Measurements from ENCODE around the gene SCLT1.

SCLT1 gene

DNA sequence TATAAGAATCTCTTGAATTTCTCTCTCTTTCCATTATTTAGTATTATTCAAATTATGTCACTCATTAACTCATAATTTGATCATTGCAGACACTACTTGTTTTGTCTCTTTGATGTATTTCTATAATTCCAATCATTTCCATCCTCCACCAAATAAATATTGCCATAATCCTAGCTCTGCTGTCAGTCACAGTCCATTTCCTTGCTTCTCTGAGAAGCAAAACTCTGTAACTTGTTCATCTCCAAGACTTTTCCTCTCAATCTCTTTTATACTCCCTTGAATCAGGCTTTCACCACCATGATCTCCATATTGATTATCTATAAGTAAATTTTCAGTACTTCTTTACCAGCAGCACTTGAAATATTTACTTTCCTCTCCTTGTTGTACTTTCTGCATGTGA, 135.9 kb downstream of the SCLT1 start:
- no peak for DNase-seq (ENCODE audit: low read depth)

DNA sequence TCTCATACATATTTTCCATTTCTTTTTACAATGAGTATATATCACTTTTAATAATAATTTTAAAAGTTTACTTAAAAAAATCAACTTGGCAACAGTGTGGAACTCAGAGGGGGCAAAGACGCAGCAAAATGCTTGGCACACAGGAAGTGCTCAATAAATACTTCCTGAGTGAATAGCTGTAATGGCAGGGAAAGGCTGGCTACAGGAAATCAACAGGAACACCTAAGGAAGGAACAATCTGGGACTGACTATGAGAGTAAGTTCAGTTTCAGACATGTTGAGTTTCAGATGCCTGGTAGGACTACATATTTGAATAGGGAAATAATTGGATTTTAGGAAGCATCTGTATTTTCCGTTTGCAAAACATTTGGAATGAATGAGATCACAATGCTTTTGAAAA, 137.6 kb downstream of the SCLT1 start:
- no peak for DNase-seq (ENCODE audit: low read depth)

DNA sequence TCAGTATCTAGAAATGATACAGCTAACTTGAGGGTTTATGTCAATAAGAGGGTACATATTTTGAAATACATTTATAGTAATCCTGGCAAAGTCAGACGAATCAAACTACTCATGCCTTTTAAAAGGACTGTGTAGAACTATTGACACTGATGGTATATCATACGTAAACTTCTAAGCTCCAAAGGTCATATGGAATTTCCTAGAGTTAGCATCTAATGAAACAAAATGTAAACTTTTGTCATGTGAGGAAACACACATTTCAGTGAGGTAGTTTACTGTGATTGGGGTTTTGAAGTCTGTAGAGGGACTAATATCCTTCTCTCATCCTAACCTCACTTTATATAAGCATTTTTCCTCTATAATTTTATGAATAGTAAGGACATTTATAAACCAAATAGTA, 138.4 kb downstream of the SCLT1 start:
- DNase-seq (ENCODE audit: low read depth): no peak

DNA sequence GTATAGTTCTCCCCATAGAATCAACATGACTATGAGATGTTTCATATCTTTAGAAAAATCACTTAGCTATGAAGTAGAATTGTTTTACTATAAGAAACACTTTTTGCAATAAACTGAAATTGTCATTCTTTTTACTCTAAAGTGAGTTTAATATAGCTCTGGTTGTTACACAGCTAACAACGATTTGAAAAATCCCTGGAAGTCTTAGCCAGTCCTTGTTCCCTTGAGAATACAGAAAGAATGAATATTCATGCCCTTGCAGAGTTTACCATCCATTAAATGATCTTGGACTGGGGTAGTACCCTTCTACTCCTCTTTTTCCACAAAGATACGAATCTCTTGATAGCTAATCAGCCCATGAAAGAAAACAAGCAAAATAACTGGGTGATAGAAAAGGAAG, 142.0 kb downstream of the SCLT1 start:
- DNase-seq (ENCODE audit: low read depth): no peak

DNA sequence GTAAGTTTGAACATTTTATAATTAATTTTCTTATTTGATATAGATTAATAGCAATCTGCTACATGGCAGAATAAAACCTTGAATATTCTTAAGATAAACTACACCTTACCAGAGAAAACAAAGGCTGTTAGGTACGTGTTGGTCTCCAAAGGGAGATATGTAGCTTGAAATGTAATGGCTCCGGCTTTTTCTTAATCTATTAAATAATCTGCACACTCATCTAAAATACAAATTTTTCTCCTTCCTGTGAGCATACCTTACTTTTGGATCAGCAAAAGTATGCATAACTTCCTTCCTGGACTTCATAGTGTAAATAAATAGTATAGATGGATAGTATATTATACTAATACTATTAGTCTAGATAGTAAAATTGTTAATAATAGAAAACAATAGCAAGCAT, 142.5 kb downstream of the SCLT1 start:
- DNase-seq (ENCODE audit: low read depth): no peak

DNA sequence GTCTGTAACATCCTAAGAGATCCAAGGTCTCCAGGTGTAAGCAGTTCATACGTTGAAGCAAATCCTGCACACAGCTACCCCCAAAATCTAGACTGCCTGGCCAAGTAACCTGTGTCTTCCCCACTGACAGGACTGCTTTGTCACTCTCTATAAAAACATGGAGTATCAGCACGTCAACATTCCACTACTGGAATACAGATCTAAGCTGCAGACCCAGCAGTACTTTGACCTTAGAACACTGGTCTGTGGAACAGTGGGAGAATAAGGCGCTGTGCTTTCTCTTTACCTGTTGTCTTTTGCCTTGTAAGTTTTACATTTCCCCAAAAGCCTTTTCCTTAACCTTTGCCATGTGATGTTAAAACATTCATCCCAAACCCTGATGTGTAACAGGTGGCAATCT, 146.4 kb downstream of the SCLT1 start:
- DNase-seq (ENCODE audit: low read depth): no peak

DNA sequence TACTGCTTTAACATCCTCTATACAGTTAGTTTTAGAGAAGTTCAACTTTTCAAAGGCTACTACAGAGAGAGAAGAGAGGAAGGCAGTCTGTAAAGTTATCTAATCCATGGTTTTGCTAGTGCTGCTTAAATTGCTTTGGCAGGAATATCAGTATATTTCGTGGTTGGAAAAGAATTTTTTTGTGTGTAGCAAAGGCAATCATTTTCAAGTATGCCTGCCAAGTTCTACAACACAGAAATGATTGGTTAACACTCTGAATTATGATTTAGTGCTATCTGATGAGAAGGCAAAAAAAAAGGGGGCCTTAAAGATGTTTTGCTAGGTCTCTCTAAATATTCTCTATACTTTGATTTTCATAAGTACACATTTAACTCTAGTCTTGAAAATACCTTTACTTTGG, 150.7 kb downstream of the SCLT1 start:
- DNase-seq (ENCODE audit: low read depth): no peak

DNA sequence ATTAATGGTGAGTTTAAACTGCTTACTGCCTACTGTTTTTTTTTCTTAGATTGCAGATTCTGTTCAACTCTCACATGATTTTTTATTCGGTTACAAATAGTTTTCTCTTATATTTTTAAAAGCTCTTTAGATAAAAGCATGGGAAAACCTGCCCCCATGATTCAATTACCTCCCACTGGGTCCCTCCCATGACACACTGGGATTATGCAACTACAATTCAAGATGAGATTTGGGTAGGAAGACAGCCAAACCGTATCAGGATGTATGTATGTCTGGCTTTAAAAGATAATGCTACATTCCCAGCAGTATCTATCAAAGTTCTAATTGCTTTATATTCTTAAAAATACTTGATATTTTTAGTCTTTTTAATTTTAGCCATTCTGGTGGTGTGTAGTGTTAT, 152.4 kb downstream of the SCLT1 start:
- DNase-seq (ENCODE audit: low read depth): no peak

DNA sequence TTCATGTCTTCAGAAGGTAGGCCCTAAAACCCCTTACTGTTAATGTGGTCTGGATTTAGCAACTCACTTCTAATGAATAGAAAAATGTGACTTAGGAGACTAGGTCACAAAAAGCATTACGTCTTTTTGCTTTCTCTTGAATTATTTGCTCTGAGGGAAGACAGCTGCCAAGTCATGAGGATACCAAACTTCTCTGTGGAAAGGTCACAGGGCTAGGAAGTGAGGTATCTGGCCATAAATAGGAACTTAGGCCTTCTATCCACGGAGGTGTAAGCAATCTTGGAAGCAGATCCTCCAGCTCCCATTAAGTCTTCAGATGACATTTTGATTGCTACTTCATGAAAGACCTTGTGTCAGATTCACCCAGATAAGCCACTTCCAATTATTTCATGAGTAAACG, 163.3 kb downstream of the SCLT1 start:
- no peak for DNase-seq (ENCODE audit: low read depth)

DNA sequence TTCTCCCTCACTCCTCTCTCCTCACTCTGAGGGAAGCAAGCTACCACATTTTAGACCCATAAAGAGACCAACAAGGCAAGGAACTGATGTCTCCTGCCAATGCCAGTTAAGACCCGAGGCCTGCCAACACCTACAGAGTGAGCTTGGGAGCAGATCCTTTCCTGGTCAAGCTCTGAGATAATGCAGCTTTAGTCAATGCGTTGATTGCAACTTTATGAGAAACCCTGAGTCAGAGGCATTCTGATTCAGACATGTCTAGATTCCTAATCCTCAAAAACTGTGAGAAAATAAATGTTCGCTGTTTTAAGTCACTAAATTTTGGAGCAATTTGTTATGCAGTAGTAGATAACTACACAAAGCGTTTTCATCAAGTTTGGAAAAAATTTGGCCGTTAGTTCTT, 168.4 kb downstream of the SCLT1 start:
- DNase-seq (ENCODE audit: low read depth): no peak

DNA sequence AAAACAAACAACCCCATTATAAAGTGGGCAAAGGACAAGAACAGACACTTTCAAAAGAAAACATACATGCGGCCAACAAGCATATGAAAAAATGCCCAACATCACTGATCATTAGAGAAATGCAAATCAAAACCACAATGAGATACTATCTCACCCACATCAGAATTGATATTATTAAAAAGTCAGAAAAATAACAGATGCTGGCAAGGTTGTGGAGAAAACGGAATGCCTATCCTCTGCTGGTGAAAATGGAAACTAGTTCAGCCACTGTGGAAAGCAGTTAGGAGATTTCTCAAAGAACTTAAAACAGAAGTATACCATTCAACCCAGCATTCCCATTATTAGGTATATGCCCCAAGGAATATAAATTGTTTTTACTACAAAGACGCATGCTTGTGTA, 171.4 kb downstream of the SCLT1 start:
- DNase-seq (ENCODE audit: low read depth): no peak

DNA sequence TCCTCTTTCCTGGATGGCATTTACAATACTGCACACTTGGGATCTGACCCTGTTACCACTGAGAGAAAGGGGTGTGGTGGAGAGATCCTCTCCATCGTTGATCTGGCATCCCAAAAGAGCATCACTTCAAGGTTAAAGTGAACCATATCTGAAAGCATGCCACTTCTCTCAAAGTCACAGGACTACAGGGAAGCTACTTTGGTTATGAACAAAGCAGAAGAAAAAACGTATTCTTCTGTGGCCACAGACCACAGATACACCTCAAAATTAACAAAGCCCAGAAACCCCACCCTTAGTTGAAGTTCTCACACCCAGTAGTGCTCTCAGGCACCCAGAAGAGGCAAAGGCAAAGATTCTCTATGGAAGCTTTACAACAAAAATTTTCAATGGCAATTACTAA, 175.6 kb downstream of the SCLT1 start:
- DNase-seq (ENCODE audit: low read depth): no peak

DNA sequence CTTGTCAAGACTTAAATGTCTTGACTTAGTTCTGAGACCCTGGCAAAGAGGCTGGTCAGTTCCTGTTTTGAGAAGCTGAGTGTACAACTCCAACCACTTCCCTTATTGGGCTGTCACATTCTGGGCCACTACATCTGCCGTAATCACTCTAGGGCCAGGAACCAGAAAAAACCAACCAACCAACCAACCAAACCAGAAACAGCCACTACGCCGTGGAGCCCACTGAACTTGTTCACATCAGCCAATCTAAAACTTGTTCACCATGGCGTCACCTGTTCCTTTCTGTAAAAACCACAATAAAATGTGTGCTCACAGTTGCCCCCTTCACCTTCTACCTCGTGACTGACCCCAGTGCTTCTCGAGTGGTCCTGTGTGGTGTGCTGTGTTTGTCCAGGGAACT, 176.5 kb downstream of the SCLT1 start:
- no peak for DNase-seq (ENCODE audit: low read depth)

DNA sequence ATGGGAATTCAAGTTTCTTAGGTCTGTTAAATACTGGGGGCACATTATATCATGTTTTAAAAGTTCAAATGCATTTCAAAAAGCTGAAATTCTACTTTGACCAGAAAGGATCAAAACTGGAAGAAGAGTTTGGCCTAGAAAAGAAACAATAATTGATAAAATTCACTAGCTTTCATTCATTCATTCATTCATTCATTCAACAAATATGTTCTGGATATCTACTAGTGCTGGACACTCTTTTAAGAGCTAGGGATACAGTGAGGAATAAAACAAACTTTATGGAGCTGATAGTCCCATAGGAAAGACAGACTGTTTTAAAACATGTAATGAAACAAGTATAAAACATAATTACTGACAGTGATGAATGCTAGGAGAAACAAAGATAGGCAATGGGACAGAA, 177.8 kb downstream of the SCLT1 start:
- DNase-seq (ENCODE audit: low read depth): no peak

DNA sequence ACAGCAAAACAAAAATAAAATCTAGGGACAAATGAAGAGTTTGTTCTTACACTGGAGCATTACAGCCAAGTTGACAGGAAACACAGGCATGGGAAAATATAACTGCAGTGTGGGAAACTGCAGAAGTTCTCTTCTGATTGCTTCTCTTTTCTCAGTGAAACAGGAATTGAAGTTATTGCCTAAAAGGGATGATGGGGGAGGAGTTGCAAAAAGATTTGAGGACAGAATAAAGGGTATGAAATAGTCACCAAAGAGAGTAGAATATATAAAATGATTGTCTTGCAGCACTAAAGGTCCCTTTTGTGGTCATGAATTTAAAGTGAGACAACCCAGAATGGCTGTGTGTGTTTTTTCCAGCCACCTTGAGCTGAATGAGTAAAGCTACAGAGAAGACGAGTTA, 180.1 kb downstream of the SCLT1 start:
- no peak for DNase-seq (ENCODE audit: low read depth)

DNA sequence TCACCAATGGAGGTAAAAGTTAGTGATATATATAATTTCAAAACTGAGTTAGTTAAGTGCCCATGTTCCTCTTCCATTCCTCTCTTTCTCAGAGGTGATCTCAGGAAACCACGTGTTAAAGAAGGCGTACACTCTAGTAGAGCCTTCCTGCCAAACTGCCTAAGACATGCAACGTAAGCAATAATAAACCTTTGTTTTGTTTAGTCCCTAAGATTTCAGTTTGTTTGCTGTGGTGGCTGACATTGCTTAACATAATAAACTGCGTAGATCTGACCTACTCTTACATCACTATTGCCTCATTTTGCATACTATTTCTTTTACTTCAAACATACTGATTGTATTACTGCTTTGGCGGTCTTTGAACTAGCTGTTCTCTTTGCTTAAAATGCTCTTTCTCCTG, 184.6 kb downstream of the SCLT1 start:
- DNase-seq (ENCODE audit: low read depth): no peak

DNA sequence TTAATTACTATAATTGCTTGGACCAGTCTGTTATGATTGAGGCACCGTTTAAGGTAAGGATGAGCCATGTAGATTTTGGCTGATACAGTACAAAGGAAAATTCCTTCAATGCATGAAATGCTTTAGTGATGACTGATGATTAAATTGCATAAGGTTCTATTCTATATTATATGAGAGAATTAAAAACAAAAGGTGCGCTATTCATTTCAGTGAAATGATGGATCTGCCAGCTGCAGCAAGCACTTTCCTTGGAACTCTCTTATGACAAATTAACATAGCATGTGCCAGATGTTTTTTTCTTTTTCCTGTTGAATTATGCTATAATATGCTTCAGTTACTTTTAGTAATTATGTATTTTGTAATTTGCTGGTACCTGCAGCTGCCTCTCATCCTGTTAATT, 185.4 kb downstream of the SCLT1 start:
- no peak for DNase-seq (ENCODE audit: low read depth)

DNA sequence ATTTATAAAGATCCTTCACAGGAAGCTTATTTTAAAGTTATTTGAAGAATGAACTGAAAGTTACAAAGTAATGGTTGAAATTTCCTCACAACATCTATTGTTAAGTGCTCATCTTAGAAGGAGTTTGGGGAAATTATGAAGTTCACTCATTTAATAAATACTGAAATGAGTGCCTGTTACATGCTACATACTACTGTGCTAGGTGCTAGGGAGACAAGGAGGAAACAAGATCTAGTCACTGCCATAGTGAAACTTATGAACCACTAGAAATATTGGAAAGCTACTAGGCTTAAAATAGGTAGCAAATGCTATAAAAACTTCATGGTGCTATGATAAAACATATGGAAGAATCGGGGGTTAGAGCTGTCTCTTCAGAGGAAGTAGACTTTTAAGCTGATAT, 186.8 kb downstream of the SCLT1 start:
- DNase-seq (ENCODE audit: low read depth): no peak

DNA sequence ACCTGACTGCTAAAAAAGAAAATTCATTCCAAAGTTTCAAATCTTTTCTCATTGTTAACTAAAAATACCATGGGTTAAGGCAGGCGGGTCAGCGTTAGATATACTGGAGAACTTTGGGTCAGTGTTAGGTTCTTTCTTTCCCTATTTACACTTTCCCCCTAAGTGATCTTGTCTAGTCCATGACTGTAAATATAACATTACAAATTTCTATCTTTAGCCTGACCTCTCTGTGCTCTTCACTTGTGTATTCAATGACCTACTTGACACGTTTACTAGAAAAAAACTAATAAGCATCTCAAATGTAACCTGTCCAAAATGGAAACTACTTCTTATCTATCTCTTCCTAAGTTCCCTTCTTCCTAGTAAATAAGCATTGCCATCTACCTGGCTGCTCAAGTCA, 188.5 kb downstream of the SCLT1 start:
- DNase-seq (ENCODE audit: low read depth): no peak

DNA sequence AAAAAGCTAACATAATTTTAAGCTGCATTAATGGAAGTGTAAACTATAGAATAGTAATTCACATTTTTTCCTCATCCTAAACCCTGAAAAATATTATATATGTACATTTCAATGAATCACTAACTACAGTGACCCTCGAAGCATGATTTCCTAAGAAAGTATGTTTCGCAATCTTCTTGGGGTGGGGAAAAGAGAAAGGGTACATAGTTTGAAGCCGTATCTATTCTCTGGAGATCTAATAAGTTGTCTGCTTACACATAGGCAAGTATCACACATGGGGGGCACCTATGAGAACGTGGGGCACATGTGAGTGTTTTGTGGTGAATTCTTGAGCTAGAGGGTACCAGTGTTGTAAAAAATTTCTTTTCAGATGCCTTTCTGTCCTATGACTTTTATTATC, 212.7 kb downstream of the SCLT1 start:
- no peak for DNase-seq (ENCODE audit: low read depth)

DNA sequence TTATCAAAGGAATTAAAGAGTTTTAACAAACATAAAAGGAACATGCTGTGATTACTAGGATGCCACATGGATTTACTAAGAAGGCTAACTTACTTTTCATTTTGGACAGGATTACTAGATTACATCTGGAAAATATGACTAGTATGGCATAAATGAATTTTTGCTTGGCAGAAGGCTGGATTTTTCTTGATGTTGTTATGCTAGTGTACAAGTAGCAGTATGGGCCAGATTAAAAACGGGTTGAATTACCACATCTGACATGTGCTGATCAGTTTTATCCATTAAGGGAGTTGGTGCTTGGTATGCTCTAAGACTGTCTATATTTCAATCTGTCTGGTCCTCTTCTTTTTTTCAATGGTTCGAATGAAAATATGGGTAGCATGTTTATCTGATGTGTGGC, 213.4 kb downstream of the SCLT1 start:
- no peak for DNase-seq (ENCODE audit: low read depth)

DNA sequence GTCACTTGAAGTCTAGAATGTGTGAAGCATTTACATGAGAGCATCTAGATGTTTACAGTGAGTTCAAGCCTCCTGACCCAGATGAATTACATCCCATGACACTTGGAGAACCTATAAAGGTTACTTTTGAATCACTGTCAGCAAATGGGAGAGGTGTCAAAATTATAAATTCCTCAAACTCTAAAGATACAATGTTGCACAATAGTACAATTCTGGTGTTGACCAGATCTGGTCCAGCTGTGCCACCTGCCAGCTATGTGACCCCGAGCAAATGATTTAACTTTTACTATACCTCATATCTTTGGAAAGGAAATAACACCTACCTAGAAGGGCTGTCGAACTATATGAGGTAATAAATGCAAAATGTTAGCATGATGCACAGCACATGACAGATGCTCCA, 214.1 kb downstream of the SCLT1 start:
- DNase-seq (ENCODE audit: low read depth): no peak

DNA sequence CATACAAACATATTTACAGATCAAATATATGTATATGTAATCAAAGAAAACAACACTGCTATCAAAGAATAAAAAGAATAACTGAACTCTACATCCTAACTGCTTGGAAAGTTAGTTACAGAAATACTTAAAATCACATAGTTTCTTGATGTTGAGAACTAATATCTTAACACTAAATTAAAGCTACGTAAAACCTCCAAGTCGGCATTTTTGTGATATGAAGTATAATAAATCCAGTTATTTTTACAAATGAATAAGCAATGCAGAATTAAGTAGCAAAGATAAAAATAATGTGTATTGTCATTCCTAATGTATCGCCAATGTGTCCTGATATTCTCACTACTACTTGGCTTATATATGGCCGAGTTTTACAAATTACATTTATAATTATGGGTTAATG, 215.4 kb downstream of the SCLT1 start:
- no peak for DNase-seq (ENCODE audit: low read depth)

DNA sequence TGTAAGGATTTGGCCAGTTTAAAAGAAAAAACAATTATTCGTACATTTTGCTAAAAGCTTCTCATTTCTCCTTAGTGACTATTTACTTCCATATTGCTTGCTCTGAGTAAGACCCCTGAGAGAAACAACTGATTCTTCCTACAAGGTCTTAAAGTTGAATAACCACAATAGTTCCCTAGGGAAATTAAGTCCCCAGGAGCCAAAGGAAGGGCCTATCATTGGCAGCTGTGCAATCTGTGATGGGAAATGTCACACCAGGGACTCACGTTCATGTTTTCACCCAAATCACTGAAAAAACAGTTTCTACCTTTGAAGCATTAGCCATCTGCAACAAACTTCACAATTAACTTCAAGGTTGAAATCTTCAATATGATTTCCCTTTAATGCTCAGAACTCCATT, 217.1 kb downstream of the SCLT1 start:
- DNase-seq (ENCODE audit: low read depth): no peak

DNA sequence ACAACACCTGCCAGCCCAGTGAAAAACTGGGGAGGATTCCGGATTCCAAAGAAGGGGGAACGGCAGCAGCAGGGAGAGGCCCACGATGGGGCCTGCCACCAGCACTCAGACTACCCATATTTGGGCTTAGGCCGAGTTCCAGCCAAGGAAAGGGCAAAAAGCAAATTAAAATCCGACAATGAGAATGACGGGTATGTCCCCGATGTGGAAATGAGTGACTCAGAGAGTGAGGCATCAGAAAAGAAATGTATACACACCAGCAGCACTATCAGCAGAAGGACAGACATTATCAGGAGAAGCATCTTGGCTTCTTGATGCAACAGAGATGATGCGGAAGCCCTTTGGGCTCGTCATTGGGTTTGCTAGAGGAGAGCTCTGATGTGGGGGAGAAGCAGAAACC, 221.4 kb downstream of the SCLT1 start:
- DNase-seq (ENCODE audit: low read depth): no peak

All from stimulated activated CD8-positive, alpha-beta memory T cell treated with anti-CD3 and anti-CD28 coated beads, Interleukin-4, amount 100 ng/mL, for 24 hours (primary cell).